GM18505 (cell line): Measurements from ENCODE around the gene LIN37.
"Not testable (repeated sequence)": the region's sequence is repeated elsewhere in the genome, so short reads cannot be mapped to it uniquely, and the experiment has no call there.

Source experiments
- ATAC-seq: cut with Tn5 transposase; IDR thresholded peaks from one replicate; pipeline ENCODE4 v1.9.1; 2021; ENCODE audit not compliant: unreplicated experiment
- POLR2A ChIP-seq: IDR thresholded peaks from 4 replicates; pipeline ENCODE4 v1.6.1; 2011; ENCODE audit warnings: borderline replicate concordance; ENCODE audit not compliant: insufficient read depth, insufficient read length; ENCODE audit errors: extremely low read depth

The LIN37 gene

GRCh38 chr19:35755550-35756376 is 7.4 kb downstream of the LIN37 start:
- no peak for TF ChIP-seq POLR2A
- ATAC-seq: no peak

- ATAC-seq: no peak
- no peak for TF ChIP-seq POLR2A
Measured at GRCh38 chr19:35756377-35757230, 8.2 kb downstream of the LIN37 start, which contains the start of gene HSPB6. Gene HSPB6 (minus strand): TSS chr19:35757029. CDS start chr19:35757008, 21 bp downstream.

- no peak for ATAC-seq
- no peak for TF ChIP-seq POLR2A
Measured at GRCh38 chr19:35757231-35757748, 8.9 kb downstream of the LIN37 start.

- peak; percentile 91 for ATAC-seq
- peak; percentile 69 for TF ChIP-seq POLR2A
Measured at GRCh38 chr19:35757749-35758608, 9.6 kb downstream of the LIN37 start, which contains the start of gene PROSER3. Gene PROSER3 (plus strand): TSS chr19:35758176. CDS start chr19:35758216, 40 bp downstream.

- ATAC-seq: no peak
Measured at GRCh38 chr19:35759697-35760096, 11.3 kb downstream of the LIN37 start.

GRCh38 chr19:35760711-35761349 is 12.5 kb downstream of the LIN37 start:
- TF ChIP-seq POLR2A: no peak
- no peak for ATAC-seq

More at GRCh38 chr19:35759697-35760096, 11.3 kb downstream of the LIN37 start:
- TF ChIP-seq POLR2A: no peak

- ATAC-seq: no peak
- TF ChIP-seq POLR2A: no peak
Measured at GRCh38 chr19:35764432-35765315, 16.3 kb downstream of the LIN37 start.

- TF ChIP-seq POLR2A: no peak
- ATAC-seq: no peak
Measured at GRCh38 chr19:35766571-35767104, 18.3 kb downstream of the LIN37 start.

GRCh38 chr19:35767288-35768081 is 19.1 kb downstream of the LIN37 start:
- TF ChIP-seq POLR2A: no peak
- ATAC-seq: no peak

GRCh38 chr19:35768082-35768421 is 19.7 kb downstream of the LIN37 start:
- no peak for ATAC-seq
- TF ChIP-seq POLR2A: no peak

- ATAC-seq: not testable (repeated sequence)
Measured at GRCh38 chr19:35772362-35772761, 24.0 kb downstream of the LIN37 start.
